ENCODE measurements around the gene CDKN2AIP.
"Not testable (repeated sequence)": the region's sequence is repeated elsewhere in the genome, so short reads cannot be mapped to it uniquely, and the experiment has no call there.

CDKN2AIP gene

DNA sequence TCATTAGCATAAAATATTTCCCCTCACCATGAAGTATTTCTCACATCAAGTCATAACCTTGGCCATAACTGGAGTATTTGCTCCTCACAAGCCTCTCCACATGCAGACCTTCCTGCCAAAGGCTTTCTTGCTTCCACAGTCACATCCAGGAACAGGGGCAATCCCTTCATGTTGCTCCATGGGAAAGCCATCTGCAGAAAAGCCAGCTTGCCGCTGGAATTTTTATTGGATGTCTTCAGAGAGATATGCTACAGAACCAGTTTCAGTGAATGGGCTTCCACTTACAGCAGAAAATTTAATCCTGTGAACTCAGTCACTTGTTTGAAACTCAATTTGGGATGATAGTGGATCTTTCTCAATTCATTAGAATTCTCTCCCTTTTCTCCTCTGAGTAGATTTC is 3.2 kb upstream of the CDKN2AIP start:
- H3K27ac ChIP-seq = no peak overlapping the region
- no peak overlapping the region for H3K4me3 ChIP-seq

DNA sequence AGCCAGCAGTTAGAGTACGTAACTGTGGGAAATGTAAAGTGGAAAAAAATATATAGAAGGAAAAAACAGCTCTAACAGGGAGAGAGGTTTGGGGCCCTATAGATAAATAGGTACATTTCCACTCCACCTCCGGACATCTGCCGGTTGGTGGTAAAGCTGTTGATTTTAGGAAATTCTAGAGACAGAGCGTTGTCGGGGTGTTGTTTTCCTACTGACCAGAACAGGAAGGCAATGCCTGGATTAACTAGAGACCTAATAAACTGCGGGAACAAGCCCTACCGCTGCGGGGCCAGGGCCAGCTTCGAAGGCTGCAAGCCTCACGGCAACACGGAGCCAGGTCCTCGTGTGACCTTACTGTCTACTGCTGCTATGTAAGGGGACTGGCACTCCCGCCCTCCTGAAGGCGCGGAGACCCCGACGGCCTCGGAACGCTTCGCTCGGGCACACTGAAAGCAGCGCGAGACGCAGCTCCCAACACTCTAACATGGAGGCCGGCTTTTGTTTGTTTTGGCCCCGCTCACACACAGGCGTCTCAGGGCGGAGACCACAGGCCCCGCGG is 702 bp upstream of the CDKN2AIP start:
- Histone ChIP-seq H3K4me3 (peak overlapping the region; percentile 64 to 98 (median 79)), H3K27ac (peak overlapping the region; percentile 84 to 100 (median 98))

GRCh38 chr4:183445097-183445428 is 627 bp downstream of the CDKN2AIP start:
- H3K27ac ChIP-seq = peak overlapping the region; percentile 58 to 100 (median 98)

DNA sequence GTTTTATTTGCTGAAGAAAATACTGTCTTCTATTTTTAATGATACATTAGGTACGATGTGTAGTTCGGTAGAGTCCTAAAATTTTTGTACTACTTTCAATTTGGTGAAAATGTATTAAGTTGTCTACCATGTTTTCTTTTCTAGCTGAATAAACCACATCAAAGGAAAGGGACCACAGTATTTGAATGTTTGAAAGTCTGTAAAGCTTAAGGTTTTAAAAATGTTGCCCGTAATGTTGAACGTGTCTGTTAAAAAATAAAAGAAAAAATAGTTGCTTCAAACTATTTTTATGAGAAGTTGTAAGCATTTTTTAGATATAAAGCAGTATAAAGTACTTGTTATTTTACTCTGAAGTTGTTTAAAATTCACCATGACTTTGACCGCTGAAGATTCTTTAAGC is 3.2 kb downstream of the CDKN2AIP start:
- H3K4me3 ChIP-seq = no peak overlapping the region
- H3K27ac ChIP-seq = no peak overlapping the region

More at GRCh38 chr4:183445097-183445428, 627 bp downstream of the CDKN2AIP start:
- peak overlapping the region; percentile 64 to 98 (median 79) for H3K4me3 ChIP-seq

DNA sequence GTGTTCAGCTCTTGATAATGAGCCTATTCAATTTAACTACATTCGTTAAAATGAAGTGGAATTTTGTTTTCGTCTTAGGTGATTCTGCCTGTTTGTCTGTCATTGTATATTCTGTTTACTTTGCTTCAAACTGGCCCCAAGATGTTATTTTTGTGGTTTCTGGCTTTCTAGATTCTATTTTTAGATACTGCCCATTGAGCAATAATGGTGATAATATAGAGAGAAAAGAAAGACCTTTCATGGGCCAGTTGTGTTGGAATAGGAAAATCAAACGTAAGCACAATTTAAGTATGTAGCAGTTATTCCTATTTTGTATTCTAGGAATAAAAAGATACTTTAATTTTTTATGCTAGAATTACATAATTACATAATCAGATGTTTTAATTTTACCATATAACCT is 4.0 kb downstream of the CDKN2AIP start:
- no peak overlapping the region for H3K27ac ChIP-seq
- no peak overlapping the region for H3K4me3 ChIP-seq

DNA sequence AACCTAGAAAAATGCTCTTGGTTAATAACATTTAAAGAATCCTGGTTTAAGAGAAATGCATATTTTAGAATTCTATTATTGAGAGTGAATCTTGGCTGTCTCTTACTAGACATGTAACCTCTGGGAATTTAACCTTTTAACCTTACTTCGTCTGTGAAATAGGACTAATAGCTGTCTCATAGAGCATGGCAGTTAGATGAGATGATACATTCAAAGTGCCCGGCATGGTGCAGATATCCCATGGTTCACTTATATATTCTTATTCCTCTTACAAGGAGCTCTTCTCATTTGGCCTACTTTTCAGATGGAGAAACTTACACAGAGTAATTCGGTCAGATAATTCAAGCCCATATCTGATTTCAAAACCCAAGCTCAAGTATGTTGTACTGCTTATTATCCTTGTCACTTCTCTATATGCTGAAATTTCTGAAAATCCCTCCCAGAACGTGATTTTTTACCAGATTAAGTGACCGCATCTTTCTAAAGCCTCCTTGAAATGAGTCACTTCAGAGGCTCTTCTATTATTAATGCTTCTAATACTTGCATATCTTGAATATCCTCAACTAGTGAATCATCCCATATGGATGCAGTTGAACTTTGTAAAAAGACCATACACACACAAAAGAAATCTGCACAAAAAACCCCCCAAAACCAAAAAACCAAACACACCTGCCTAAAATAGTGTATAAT is 4.9 kb downstream of the CDKN2AIP start:
- no peak overlapping the region for H3K27ac ChIP-seq
- no peak overlapping the region for H3K4me3 ChIP-seq

DNA sequence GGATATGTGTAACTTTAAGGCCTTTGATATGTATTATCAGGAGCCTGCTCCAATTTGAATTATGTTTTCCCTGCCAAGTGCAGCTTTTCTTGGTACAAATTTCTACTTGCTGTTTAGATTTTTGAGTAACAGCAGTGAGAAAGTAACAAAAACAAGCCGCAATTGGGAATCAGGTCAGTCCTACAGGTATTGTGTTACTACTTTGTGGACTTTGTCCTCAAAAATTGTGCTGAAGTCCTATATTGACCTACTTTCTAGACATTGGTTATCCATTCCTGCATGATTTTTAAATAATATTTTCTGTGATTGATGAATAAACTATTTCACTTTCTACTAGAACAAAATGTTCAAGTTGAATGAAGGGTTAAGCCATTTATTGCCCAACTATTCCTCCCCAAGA is 5.7 kb downstream of the CDKN2AIP start:
- no peak overlapping the region for H3K4me3 ChIP-seq
- no peak overlapping the region for H3K27ac ChIP-seq

- Histone ChIP-seq H3K4me3 (no peak overlapping the region), H3K27ac (peak overlapping the region in 1 of 21 experiments; percentile 15)
These were observed 11.2 kb downstream of the CDKN2AIP start for GRCh38 chr4:183455431-183456195.

DNA sequence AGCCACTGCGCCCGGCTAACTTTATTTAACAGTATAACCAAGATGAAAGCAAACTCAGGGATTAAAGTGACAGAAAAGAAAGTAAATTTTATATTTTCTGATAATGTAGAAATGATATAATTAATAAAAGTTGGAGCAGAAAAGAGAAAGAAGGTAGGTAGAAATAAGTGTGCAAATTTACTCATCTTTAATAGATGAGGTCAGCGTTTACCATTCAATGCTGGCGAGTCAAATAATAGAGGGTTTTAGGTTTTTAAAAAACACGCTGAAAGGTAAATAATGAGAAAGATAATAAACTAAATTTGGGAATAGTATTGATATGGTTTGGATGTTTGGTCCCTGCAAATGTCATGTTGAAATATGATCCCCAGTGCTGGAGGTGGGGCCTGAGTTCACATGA is 13.6 kb downstream of the CDKN2AIP start:
- Histone ChIP-seq H3K27ac (no peak overlapping the region), H3K4me3 (no peak overlapping the region)

DNA sequence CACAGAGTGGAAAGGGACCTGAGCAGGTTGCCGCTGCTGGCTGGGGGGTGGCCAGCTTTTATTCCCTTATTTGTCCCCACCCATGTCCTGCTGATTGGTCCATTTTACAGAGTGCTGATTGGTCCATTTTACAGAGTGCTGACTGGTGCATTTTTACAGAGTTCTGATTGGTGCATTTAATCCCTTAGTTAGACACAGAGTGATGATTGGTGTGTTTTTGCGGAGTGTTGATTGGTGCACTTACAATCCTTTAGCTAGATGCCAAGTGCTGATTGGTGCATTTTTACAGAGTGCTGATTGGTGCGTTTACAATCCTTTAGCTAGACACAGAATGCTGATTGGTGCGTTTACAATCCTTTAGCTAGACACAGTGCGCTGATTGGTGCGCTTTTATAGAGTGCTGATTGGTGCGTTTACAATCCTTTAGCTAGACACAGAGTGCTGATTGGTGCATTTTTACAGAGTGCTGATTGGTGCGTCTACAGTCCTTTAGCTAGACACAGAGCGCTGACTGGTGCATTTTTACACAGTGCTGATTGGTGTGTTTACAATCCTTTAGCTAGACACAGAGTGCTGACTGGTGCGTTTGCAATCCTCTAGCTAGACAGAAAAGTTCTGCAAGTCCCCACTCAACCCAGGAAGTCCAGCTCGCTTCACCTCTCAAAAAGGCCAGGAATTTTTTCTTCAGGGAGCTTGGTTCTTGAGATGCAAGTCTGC is 19.6 kb downstream of the CDKN2AIP start:
- H3K4me3 ChIP-seq, H3K27ac ChIP-seq: not testable (repeated sequence)

GRCh38 chr4:183465879-183466278 is 21.4 kb downstream of the CDKN2AIP start:
- not testable (repeated sequence) for H3K27ac ChIP-seq

GRCh38 chr4:183467246-183467645 is 22.8 kb downstream of the CDKN2AIP start:
- Histone ChIP-seq H3K27ac (no peak overlapping the region), H3K4me3 (no peak overlapping the region)

More at GRCh38 chr4:183465879-183466278, 21.4 kb downstream of the CDKN2AIP start:
- H3K4me3 ChIP-seq = not testable (repeated sequence)

GRCh38 chr4:183468210-183469095 is 24.0 kb downstream of the CDKN2AIP start:
- Histone ChIP-seq H3K4me3 (no peak overlapping the region), H3K27ac (peak overlapping the region in 1 of 21 experiments; percentile 36)

GRCh38 chr4:183469285-183469684 is 24.8 kb downstream of the CDKN2AIP start:
- no peak overlapping the region for H3K4me3 ChIP-seq
- peak overlapping the region in 1 of 21 experiments; percentile 36 for H3K27ac ChIP-seq

DNA sequence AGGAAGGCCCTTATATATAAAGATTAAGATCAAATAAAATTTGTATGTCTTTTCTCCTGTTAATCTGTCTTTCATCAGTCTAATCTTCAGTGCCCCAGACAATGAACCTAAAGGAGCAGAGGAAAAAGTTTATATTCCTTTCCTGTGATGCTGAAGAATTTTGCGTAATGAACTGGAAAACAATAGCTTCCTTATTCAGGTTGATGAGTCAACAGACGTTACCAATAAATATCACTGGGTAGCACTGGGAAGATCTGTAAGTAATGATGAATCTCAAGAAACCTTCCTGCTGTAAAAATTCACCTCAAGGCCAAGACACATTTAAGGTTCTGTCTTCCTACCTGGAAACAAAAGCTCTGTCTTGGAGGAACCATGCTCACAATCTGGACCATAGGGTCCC is 25.5 kb downstream of the CDKN2AIP start:
- peak overlapping the region in 2 of 21 experiments; percentile 28 to 36 for H3K27ac ChIP-seq
- no peak overlapping the region for H3K4me3 ChIP-seq

DNA sequence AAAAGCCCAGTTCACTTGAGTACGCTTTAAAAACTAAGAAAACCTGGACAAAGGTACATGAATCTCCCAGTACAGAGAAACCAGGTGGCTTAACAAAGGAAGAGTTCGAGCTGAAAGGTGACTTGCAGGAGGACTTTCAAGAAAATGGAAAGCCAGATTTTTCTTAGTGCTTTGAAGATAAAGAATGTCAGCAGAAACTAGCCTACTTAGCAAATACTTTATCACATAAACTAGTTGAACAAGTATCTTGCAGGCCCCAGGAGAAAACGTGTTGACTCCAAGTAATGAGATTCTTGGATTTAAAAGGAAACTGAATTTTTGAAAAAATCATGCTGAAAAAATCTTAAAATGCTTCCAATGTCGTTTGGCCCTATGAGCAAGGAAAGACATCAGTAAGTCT is 26.4 kb downstream of the CDKN2AIP start:
- peak overlapping the region in 1 of 21 experiments; percentile 36 for H3K27ac ChIP-seq
- no peak overlapping the region for H3K4me3 ChIP-seq

GRCh38 chr4:183471946-183472708 is 27.7 kb downstream of the CDKN2AIP start:
- peak overlapping the region in 5 of 21 experiments; percentile 14 to 65 (median 40) for H3K27ac ChIP-seq
- H3K4me3 ChIP-seq = no peak overlapping the region

DNA sequence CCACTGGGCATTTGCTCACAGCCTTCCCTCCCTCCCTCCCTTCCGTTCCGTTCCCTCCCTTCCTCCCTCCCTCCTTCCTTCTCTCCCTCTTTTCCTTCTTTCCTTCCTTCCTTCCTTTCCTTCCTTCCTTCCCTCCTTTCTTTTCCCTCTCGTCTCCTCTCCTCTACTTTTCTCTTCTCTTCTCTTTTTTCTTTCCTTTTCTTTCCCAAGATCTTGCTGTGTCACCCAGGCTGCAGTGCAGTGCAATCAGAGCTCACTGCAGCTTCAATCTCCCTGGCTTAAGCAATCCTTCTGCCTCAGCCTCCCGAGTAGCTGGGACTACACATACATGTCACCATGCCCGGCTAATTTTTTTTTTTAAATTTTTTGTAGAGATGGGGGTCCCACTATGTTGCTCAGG is 33.7 kb downstream of the CDKN2AIP start:
- H3K27ac ChIP-seq = no peak overlapping the region
- no peak overlapping the region for H3K4me3 ChIP-seq

DNA sequence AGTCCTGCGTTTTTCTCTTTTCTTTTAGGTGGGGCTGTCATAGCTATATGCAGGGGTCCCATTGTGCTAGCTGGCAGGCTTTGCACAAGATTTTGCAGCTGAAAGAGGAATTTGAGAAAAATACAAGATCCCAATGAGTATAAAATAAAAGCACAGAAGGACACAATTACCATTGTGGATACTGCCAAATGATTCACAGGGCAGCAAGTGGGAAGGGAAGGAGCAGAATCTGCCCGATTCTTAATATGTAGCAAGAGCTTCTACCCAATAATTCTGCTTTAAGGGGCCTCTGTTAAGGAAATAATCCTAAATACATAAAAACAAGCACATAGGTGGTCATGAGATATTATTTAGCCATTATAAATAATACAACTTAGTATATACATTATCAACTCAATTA is 34.5 kb downstream of the CDKN2AIP start:
- Histone ChIP-seq H3K27ac (no peak overlapping the region), H3K4me3 (no peak overlapping the region)

All from skin epidermis (tissue), 12 donors.